Measurements from ENCODE around the gene POLDIP3.

GRCh38 chr22:42651134-42651533, 36.5 kb upstream of the POLDIP3 start:
- no peak for TF ChIP-seq POLR2AphosphoS5 (IDR thresholded peaks at IDR 0.05; ENCODE audit: low read depth, low read length)
- TF ChIP-seq POLR2A (IDR thresholded peaks at IDR 0.05; ENCODE audit: low read depth, low read length), result no peak
